ENCODE results near the gene KIF1A.

Gene KIF1A

DNA sequence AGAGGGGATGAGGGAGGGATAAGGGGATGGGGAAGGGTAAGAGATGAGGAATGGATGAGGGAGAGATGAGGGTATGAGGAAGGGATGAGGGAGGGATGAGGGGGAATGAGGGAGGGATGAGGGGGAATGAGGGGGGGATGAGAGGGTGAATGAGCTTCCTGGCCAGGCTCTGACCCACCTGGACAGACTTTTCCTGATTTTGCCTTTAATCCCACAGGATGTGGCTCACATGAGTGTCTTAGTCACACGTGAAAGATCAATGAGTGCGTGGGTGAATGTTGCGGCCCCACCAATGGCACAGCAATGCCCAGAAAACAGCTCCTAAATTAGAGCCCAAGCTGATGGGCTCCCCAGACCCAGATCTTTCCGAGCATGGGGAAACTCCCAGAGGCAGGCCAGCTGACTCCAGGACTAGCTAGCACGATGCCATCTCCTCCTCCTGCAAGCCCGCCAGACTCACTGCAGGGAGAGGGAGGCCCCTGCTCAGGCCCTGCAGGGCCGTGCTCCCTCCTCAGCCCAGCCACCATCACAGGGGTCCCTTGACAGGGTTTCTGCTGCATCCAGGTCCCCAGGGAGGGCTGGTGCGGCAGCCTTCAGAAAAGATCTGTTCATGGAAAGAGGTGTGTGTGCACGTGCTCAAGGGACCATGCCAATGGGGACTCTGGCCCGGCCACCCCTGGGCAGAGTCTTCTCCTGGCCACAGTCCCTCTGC is 87.0 kb downstream of the KIF1A start:
- no peak for DNase-seq (ENCODE audit: low spot score)

DNA sequence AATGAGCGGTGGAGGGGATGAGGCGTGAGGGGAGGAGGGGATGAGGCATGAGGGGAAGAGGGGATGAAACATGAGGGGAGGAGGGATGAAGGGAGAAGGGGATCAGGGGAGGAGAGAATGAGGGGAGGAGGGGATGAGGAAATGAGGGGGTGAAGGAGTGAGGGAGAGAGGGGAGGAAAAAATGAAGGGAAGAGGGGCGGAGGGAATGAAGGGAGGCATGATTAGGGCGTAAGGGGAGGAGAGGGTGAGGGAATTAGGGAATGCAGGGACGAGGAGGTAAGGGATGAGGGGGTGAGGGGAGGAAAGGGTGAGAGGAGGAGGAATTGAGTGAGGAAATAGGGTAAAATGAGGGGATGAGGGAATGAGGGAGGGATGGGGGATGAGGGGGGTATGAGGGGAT is 87.8 kb downstream of the KIF1A start:
- DNase-seq (ENCODE audit: low spot score) = no peak

GRCh38 chr2:240731178-240731545 is 88.9 kb downstream of the KIF1A start:
- no peak for DNase-seq (ENCODE audit: low spot score)

- no peak for DNase-seq (ENCODE audit: low spot score)
Measured at GRCh38 chr2:240730501-240731177, 89.4 kb downstream of the KIF1A start.

GRCh38 chr2:240728827-240729226 is 91.2 kb downstream of the KIF1A start:
- DNase-seq (ENCODE audit: low spot score) = no peak

GRCh38 chr2:240728361-240728760 is 91.7 kb downstream of the KIF1A start:
- DNase-seq (ENCODE audit: low spot score) = no peak

DNA sequence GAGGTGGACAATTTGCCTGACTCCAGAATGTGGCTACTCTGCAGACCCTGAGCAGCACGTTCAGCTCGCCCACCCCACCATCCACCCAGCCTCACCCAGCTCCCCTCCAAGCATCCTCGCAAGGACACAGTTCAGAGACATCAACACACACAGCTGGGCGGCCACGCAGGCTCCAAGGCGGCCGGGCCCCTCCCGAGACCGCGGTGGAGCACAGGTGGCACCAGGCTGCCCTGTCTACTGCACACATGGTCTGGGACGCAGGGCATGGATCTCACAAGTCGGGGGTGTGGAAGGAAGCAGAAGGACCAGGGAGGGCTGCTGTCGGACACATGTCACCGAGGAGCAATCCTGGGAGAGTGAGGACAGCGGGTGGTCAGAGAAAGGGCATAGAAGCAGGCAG is 92.1 kb downstream of the KIF1A start:
- DNase-seq (ENCODE audit: low spot score) = no peak

- DNase-seq (ENCODE audit: low spot score) = no peak
Measured at GRCh38 chr2:240727439-240727838, 92.6 kb downstream of the KIF1A start.

GRCh38 chr2:240726876-240727275 is 93.1 kb downstream of the KIF1A start:
- DNase-seq (ENCODE audit: low spot score) = no peak

DNA sequence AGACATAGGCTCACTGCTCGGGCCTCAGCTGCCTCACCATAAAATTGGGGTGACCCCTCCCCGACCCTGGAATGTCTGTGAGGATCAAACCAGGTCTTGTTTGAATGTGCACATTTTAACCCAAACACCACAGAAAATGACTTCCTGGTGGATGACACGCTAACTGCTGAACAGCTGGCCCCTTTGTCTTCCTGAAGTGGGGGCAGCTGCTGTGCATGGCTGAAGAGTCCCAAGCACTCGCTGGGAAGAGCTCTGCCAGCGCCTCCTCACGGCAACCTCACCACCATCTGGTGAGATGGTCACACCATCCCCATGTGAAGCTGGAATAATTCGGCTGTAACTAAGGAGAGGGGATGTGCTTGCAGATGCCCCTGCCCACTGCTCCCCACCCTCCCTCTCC is 94.3 kb downstream of the KIF1A start:
- no peak for DNase-seq (ENCODE audit: low spot score)

- DNase-seq (ENCODE audit: low spot score) = no peak
Measured at GRCh38 chr2:240725266-240725665, 94.8 kb downstream of the KIF1A start.

DNA sequence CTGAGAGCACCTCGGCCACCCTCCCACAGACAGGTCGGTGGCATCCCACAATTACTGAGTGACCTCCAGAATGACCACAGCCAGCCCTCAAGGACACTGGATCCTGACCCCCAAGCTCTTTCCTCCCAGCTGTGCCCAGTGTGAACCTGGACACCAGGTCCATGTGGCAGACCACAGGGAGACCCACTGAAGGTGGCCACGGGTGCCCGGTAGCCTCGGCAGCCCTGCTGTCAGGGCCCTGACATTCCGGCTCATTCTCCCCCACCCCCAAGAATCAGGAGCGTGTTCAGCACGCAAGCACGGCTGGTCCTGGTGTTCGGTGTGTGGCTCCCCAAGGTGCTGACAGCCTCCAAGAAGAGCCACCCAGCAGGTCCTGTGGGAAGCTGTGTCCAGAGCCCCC is 95.6 kb downstream of the KIF1A start:
- DNase-seq (ENCODE audit: low spot score) = no peak

DNA sequence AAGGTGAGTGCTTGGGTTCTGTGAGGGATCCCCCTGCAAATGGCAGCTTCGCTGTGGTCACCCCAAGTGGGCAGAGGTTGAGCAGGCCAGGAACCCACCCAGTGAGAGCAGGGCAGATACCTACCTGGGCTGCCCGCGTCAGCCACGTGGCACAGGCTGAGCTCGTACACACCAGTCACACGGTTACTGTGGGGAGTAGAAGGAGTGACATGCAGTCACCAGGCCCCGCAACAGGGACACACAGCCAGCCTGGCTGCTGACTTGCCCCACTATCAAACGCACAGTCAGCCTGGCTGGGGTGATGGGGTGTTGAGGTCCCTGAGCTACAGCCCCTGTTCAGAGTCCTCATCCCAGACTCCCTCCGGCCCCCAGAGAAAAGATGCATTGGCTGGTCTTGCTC is 96.2 kb downstream of the KIF1A start:
- DNase-seq (ENCODE audit: low spot score) = no peak

DNA sequence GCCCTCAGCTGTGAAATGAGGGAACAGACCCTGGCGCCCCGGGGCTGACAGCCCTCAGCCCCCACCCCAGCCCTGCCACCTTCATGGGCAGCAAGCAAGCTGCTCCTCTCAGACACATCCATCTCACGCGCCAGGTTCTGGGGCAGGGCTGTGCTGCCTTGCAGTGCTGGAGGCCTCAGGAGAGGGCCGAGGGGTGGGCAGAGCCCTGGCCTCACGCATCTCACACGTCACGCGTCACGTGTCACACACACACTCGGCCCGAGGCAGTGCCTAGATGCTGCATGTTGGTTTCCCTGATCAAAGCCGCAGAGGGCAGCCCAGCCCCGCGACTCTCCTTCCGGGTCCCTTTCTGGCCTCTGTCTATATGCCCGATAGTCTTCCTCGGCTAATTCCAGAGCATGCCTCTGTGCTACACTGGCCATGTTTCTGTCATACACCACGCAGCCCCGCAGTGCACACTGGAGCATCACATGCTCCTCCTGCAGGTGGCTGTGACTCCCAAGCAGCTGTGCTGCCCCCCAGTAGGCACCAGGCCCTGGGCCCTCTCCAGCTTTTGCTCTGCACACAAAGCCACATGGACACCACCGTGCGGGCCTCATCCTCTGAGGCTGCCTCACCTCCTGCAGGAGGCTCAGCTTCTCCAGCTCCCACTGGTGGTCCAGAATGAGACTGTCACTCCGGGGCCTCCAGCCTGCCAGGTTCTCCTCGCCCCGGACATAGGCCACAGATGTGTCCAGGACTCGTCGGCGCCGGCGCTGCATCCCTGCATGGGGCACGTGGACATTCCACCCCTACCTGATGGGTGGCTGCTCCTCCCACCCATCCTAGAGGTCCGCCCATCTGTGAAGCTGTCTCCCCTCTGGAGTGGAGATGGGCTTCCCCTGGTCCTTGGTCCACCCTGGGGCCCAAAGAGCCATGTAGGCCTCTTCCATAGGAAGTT is 97.0 kb downstream of the KIF1A start:
- no peak for DNase-seq (ENCODE audit: low spot score)

- no peak for DNase-seq (ENCODE audit: low spot score)
Measured at GRCh38 chr2:240722376-240722775, 97.6 kb downstream of the KIF1A start.

DNA sequence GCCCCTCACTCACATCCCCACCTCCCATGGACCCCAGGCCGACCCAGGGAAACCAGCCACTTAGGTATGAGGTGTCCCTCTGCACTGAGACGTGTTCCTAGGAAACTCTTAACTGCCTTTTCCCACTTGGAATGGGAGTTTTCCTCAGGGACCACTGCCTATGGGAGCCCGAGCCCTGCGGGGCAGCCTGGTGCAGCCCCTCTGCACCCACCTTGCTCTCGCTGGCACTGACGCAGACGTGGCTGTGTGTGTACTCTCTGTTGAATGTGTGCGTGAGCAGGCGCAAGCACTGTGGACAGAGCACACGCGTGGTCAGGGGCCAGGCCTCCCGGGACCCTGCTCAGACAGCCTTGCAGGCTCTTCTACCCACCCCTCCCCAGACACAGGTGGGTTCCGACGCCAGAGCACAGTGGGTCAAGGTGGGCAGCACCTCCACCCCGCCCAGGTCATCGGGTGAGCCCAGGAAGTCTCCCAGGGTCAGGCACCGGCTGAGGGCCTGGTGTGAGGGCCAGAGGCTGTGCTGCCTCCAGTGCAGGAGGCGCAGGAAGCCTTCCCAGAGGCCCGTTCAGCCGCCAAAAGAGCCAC is 98.3 kb downstream of the KIF1A start:
- no peak for DNase-seq (ENCODE audit: low spot score)

DNA sequence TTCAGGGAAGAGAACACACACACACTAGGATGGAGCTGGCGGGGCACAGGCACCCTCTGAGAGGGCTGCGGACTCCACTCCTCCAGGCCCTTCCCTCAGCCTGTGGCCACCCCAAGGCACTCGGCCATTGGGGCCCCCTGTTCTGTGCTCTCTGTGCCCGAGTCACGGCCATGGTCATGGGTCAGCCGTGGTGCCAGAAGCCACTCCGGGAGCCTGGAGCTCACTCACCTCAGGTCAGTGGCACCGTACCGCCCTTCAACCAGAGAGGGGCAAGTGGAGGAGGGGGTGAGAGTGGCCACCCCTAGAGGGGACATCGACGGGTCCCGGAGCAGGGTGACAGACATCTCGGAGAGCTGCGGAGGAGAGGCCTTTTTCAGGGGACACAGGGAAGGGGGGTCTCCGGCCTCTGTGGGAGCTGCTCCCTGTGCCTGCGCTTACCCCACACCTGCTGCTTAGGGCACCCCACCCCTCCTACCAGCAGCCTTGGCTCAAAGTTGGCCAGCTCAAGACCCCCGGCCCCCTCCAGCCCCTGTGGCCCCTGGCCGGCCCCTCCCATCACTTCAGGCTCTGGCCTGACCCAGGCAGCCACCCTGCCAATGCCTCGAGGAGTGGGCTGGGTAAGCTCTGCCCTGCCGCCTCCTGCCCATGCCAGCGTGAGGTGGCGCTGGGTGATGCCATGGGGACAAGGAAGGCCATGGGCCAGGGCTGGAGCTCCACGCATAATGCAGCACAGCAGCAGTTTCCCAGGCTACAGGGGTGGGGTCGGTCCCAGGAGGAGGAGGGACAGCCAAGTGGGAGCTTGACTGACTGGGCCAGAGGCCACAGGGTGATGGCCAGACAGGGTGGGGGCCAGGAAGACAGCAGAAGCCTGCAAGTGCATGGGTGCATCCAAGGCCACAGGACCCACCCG is 99.1 kb downstream of the KIF1A start:
- DNase-seq (ENCODE audit: low spot score) = no peak

DNA sequence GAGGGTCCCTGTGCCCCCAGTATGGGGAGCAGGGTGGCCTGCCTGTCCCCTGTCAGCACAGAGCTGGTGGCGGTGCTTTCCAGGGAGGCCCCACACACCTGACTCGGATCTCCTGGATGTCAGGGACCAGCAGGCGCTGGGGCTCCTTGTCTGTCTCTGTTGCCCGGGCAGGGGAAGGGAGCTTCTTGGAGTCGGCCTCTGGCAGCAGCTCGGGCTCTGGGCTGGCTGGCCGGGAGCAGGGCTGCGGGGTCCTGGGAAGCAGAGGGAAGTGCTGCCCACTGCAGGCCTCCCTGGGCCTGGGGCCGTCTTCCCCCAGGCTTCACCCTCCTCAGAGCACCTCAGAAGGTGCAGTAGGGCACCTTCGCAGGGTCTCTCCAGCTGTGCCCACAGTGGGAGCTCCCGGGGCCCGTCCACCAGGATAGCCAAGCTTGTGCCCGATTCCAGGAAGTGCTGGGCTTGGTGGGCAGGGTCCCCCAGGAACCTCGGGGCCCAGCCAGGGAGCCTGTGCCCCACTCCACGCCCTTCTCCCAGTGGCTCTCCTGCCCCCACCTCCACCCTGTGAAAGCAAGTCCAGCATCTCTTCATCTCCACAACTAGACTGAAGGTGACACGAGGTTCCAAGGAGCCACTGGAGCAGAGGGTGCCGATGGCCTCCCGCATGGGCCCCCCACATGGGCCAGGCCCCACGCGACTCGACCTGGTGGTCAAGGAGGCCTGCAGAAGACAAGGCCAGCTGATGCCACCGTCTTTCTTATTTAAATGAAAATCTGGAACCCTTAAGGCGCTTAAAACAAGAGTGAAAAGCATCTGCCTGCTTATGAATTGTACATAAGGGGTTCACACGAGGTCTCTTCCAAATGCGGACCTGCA is 100.1 kb downstream of the KIF1A start:
- DNase-seq (ENCODE audit: low spot score) = no peak

GRCh38 chr2:240718896-240719490 is 101.0 kb downstream of the KIF1A start:
- DNase-seq (ENCODE audit: low spot score) = no peak

Measured in activated CD4-positive, alpha-beta T cell treated with anti-CD3 and anti-CD28 coated beads, Interleukin-2, Interleukin-4, amounts not matched to agents 100 ng/mL and 50 ng/mL, durations not matched to agents 16 hours and 8 hours (primary cell).